ENCODE measurements around the gene C3orf70. TPM values are rescaled to one million over a fixed set of nuclear protein-coding genes. Genes with fewer than 3 reads are reported as not detected.
A peak's percentile ranks its signal among the peaks of the same experiment; 100 is the strongest.
"Not testable (repeated sequence)": the region's sequence is repeated elsewhere in the genome, so short reads cannot be mapped to it uniquely, and the experiment has no call there.

Gene C3orf70
- total RNA-seq, 1 donor from 2014 or later, result 30.6 TPM

DNA sequence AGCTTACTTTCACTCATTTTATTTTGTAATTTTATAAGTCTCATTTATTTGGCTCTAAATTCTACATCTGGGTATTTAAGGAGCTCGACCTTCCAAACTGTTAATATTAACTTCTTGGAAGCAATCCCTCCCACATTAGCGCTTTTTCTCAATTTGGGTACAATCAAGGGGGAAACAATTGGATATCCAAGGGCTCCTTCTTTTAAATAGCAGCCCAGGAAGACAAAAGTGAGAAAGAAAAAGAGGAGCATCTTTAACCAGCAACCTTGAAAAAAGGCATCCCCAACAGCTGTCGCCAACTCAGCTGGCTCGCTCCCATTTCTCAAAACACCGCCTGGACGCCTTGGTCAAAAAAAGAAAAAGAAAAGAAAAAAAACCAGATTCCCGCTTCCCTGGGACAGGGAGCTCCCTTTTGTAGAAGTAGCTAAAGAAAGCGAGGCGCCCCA, 873 bp downstream of the C3orf70 start:
- peak in 1 of 2 donors; percentile 20 for DNase-seq (ENCODE audit: low spot score in 2 of 2)
- no peak for FAIRE-seq

DNA sequence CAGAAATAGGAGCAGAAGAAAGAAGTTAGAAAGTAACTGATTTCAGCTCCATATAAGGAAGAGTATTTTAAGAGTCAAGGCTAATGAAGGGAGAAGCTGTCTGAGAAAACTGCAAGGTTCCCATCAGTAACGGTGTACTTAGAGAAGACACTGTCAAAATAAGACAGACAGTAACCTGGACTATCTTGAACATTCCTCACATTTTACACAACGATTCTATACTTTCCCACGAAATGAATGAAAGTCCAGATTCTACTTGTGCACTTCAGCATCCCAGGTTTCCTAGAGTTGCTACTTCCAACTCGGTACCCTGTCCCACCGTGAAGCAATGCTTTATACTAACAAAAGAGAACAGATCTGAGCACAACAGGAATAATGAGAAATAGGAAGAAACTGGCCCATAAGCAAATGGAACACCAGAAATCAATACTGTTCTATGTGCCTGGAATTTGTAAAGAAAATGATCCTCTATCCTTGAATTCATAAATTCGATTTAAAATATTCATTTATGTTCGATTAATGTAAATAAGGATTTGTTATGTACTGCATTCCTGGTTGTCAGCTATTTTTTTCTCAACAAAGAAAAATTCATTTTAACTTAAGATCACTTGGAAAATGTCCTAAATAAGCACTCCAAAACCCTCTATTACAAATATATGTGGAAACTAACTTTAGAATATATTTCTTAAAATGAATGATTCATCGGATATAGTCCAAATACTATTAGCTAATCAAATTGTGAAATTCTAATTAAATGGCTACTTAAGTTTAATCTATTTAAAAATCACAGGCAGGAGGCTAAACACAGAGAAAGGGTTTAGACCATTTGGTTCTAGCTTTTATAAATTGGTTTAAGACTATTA, 1.5 kb downstream of the C3orf70 start:
- DNase-seq (ENCODE audit: low spot score in 2 of 2) (no peak), FAIRE-seq (no peak)

DNA sequence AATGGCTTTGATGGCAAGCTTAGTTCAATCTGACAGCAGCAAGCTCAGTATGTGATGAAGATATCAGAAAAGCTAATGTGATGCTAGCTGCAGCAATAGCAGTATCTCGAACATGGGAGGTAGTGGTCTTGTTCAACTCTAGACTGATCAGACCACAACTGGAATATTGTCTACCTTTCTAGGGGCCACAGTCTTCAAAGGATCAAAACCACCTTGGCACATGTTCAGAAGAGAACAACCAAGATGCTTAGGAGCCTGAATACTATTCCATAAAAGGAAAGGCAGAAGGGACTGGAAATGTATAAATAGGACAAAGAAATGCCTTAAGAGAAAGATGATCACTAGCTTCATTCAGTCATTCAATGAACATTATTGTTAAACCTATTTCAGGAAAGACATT, 2.3 kb downstream of the C3orf70 start:
- FAIRE-seq, result no peak
- no peak for DNase-seq (ENCODE audit: low spot score in 2 of 2)

DNA sequence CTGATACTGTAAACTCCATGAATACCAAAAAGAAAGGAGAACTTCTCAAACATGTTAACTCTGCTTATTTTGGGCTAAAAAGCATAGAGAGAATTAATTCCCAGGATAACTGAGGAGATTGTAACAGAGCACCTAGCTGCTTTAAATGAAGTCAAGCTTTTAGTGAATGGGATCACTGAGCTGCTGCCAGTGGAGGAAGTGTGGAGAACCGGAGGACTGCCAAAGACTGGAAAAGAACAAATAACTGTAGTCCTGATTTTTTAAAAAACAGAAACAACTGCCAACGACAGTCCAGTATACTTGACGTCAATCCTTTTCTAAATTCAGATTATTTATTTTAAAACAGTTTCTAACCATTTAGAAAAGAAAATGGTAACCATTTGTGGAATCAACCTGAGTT, 3.3 kb downstream of the C3orf70 start:
- DNase-seq (ENCODE audit: low spot score in 2 of 2) (peak in 1 of 2 donors; percentile 20), FAIRE-seq (no peak)

DNA sequence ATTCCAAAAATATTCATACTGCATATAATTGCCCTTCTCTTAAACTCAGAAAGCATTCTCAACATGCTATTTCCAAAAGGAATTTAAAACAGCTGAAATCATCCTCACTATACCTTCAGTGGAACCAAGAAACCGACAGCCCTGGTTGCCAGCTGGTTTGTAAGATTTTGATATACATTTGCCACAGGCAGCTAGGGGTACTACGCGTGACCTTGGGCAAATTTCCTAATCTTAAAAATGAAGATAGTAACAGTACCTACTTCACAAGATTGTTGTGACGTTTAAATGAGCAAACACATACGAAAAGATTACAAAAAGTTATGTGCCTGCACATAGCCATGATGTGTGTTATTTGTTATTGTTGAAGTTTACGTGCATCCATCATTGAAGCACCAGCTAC, 7.3 kb downstream of the C3orf70 start:
- FAIRE-seq, result no peak
- DNase-seq (ENCODE audit: low spot score in 2 of 2), result no peak

DNA sequence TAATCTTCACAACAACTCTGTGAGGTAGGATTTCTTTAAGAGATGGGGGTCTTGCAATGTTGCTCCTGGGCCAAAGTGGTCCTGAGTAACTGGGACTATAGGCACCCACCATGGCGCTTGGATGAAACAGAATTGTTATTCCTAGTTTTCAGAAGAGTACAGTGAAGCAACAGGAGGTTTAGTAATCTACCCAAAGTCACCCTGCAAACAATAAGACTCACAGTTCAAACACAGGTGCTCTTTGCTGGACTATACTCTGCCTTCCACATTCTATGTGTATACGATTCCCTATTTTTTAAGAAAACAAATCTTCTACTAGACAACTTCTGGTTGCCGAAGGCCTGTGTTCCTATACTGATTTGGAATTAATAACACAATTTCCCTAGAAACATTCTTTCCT, 8.1 kb downstream of the C3orf70 start:
- no peak for FAIRE-seq
- DNase-seq (ENCODE audit: low spot score in 2 of 2), result no peak

DNA sequence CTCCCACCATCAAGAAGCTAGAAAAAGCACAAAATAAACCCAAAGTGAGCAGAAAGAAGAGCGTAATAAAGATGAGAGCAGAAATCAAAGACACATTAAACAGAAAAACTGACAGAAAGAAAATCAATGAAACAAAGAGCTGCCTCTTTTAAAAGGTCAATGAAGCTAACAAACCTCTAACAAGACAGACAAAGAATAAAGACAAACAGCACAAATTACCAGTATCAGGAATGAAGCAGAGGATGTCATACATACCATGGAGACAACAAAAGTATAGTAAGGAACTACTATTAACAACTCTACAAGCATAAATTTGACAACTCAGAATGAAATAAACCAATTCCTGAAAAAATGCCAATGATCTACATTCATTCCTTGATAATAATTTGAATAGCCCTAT, 15.0 kb downstream of the C3orf70 start:
- no peak for DNase-seq (ENCODE audit: low spot score in 2 of 2)
- FAIRE-seq, result no peak

DNA sequence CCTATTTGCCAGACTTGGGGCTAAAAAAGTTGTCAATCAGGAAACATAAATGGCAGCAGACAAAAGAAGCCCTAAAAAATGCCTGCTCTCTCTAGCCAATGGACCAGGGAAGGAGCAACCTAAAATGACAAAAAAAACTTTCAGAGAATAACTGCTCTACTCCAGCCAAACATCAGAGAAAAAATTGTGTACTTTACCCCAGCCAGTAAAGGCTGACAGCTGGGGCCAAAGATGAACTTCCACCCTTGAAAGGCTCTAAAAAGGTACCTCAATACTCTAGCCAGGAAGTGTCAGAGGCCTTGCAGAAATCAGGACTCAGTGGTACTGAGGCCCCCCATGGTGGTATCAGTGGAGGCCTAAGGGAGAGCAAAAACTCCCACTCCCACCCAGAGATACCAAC, 18.4 kb downstream of the C3orf70 start:
- no peak for DNase-seq (ENCODE audit: low spot score in 2 of 2)
- FAIRE-seq, result no peak

DNA sequence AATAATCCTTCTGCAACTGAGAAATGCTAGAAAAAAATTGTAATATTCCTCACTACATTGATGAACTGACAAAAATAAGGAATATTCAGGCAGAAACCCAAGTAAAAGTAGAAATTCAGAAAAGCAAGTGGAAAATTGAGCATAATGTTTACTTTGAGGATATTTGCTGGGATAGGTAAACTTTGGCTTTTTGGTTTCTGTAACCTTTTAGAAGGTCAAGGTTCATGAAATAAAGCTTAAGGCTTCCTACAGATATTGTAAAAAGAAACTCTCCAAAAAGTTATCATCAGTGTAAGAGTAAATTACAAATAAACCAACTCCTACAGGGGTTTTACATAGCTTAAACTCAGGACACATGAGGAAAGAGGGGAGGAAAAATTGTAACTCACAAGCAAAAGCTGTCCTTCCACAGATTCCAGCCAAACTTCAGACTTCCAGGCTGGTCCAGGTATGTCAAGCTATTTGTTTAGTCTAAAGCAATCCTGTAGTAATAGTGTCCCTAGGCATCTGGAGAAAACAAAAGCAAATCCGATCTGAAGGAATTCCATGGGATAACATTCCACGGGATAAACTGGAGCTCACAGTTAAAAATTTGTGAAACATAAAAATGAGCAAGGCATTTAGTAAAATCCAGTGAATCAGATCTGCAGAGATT, 21.1 kb downstream of the C3orf70 start:
- FAIRE-seq (no peak), DNase-seq (ENCODE audit: low spot score in 2 of 2) (no peak)

DNA sequence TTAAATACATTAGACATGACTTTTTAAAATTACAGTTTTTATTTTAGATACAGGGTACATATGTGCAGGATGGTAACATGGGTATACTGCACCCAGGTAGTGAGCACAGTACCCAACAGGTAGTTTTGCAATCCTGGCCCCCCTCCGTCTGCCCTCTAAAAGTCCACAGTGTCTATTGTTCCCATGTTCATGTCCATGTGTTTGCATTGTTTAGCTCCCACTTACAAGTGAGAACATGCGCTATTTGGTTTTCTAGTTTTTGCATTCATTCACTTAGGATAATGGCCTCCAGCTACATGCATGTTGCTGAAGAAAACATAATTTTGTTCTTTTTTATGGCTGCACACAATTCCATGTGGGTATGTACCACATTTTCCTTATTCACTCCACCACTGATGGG, 23.8 kb downstream of the C3orf70 start:
- DNase-seq (ENCODE audit: low spot score in 2 of 2), result no peak
- FAIRE-seq, result no peak

DNA sequence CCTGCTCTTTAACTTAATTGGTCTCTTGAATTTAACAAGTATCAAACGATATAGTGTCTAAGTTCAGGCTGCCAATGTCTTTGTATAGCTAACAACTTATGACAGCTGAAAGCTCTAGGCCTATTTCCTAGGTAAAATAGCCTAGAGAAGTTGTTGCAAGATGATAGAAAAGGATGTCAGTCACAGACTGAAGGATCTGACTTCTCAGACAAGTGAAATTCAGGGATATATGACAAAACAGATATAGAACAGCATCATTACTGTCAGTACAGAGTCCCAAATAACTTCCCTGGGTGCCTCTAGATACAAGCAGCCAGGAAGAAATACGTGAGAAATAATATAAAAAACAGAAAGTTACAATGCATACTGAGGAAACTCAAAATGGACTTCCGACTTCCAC, 26.7 kb downstream of the C3orf70 start:
- FAIRE-seq, result no peak

DNA sequence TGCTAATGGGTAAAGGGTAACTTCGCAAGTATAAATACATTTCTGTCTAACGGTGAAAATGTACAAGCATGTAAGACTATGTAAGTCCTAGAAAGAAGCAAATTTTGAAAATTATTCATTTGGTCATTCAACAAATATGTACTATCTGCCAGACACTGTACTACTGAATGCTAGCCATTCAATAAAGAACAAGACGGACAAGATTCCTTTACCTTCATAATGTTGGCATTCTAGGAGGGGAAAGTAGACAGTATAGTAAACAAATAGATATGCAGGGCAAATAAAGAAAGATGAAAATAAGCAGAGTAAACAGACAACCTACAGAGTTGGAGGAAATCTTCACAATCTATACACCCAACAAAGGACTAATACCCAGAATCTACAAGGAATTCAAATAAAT, 32.7 kb downstream of the C3orf70 start:
- DNase-seq (ENCODE audit: low spot score in 2 of 2) (no peak), FAIRE-seq (no peak)

More for the DNA sequence above, 26.7 kb downstream of the C3orf70 start:
- no peak for DNase-seq (ENCODE audit: low spot score in 2 of 2)

DNA sequence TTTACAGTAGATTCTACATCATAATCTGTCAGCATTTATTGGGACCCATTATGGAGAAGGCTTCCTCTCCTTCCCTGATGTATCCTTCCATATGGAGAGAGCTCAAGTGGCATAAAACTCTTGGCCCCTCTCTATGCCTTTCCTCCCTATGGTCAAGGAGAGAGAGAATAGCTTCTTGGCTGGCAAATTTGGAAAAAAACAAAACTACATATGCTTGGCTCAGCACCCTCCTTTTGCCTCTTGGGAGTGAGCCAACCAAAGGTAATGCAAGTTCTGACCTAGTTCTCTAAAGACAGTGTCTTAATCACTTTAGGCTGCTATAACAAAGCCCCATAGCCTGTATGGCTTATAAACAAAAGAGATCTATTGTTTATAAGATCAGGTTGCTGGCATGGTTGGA, 37.5 kb downstream of the C3orf70 start:
- DNase-seq (ENCODE audit: low spot score in 2 of 2) (no peak), FAIRE-seq (no peak)

DNA sequence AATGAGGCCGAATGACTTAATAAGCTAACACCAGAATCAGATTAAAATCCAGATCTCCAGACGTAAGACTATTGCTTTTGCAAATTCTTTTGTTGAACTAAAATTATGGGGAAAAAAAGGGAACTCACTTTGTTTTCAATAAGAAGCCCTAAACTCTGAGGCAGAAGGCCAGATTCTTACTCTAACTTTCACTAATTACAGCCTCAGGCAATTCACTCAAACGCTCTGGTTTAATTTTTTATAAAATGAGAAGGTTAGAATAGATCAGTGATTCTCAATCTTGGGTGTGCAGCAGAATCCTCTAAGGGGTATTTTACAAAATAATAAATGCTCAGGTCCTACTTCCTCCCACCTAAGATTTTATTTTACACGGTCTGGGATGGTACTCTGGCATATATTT, 38.1 kb downstream of the C3orf70 start:
- no peak for FAIRE-seq
- DNase-seq (ENCODE audit: low spot score in 2 of 2), result no peak

DNA sequence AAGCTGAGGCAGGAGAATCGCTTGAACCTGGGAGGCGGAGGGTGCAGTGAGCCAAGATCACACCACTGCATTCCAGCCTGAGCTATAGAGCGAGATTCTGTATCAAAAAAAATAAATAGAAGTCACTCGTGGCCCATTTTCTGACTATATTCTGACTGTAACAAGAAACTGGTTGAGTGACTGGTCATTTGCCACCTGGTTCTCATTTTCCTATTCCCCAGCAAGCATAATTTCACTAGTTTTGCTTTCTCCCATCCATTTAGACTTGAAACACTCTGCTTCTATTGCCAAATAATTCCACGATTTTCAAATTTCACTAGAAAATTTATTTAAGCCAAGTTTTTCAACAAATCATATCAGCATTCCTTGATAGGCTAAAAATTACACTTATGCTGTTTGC, 40.7 kb downstream of the C3orf70 start:
- DNase-seq (ENCODE audit: low spot score in 2 of 2), result no peak
- no peak for FAIRE-seq

DNA sequence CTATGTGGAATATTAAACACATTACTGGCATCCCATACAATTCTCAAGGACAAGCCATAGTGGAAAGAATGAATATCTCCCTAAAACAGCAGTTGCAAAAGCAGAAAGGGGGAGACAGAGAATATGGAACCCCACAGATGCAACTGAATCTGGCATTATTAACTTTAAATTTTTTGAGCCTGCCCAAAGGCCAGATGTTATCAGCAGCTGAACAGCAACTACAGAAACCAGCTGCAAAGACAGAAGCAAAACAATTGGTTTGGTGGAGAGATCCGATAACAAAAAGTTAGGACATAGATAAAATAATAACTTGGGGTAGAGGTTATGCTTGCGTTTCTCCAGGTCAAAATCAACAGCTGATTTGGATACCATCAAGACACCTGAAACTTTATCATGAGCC, 43.8 kb downstream of the C3orf70 start:
- FAIRE-seq; DNase-seq (ENCODE audit: low spot score in 2 of 2): not testable (repeated sequence)

DNA sequence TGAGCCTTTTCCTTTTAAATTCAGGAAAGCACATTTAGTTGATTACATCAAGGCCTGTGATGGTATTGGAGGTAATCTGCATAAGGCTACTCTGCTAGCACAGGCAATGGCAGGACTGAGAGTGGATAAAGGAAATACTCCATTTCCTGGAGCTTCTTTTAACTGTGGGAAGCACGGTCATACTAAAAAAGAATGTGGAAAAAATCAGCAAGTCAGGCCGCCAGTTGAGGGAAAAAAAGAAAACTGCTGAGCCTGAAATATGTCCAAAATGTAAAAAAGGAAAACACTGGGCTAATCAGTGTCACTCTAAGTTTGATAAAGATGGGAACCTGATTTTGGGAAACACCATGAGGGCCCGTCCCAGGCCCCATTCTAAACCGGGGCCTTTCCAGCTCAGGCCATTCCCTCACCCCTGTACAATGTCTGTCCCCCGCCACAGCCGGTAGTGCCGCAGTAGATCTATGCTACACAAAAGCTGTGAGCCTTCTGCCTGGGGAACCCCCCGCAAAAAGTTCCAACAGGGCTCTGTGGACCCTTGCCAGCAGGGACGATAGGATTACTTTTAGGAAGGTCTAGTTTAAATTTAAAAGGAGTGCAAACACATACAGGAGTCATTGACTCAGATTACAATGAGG, 46.5 kb downstream of the C3orf70 start:
- not testable (repeated sequence) for FAIRE-seq; DNase-seq (ENCODE audit: low spot score in 2 of 2)

DNA sequence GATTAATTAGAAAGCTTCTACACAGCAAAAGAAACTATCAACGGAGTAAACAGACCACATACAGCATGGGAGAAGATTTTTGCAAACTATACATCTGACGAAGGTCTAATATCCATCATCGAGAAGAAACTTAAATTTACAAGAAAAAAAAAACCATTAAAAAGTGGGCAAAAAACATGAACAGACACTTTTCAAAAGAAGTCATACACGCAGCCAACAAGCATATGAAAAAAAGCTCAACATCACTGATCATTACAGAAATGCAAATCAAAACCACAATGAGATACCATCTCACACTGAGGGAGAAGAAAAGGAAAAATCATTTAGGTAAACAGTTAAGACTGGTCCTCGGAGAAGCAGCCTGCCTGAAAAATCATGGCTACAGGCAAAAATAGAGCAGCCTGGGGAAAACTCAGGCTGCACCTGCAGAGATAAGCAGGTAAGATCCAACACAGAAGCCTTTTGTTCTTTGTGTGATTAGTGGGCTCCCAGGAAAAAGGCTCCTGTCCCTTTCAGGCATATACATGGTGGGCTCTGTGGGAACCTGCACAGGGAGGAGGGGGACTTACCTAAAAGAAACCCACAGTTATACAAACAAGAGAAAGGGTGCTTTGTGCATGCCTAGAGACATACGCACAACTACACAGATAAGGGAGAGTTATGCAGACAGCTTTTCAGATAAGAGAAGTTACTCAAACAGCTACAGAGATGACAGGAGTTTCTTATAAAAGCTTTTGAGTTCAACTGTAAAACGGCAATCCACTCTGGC, 49.3 kb downstream of the C3orf70 start:
- DNase-seq (ENCODE audit: low spot score in 2 of 2), result no peak
- no peak for FAIRE-seq

DNA sequence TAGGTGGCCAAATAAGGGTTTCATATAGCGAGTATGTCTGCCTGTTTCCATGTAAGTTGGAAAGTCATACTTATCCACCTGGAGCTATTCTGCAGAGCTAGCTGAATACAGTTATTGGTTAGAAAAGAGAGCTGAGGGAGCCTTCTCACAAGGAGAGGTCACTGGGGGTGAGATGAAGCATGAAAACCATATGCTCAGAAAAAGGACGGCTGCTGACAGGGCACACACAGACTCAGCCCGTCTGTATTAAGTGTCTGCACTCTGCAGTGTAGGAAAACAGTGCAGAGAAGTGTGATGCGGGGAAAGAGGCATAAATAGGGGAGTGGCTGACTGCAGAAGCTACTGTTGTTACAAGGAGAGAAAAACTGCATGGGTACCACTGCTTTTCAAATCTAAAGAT, 58.2 kb downstream of the C3orf70 start:
- FAIRE-seq (no peak), DNase-seq (ENCODE audit: low spot score in 2 of 2) (no peak)

DNA sequence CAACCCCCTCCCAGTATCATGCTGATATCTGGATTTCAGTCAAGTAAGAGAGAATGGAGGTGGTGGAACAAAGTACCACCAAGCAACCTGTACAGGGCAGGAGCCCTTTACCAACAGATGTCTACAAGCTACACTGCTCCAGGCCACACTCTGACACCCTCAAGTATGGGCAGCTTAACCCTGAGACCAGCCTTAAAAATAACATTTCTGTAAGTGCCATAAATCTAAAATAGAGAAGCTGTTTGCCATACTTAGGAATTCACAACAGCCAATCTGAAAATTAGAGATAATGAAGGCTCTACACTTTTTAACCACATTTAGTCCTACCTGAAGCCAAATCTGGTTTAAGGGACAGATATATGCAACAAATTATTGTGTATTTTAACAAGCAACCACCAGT, 59.7 kb downstream of the C3orf70 start:
- FAIRE-seq (no peak), DNase-seq (ENCODE audit: low spot score in 2 of 2) (no peak)

DNA sequence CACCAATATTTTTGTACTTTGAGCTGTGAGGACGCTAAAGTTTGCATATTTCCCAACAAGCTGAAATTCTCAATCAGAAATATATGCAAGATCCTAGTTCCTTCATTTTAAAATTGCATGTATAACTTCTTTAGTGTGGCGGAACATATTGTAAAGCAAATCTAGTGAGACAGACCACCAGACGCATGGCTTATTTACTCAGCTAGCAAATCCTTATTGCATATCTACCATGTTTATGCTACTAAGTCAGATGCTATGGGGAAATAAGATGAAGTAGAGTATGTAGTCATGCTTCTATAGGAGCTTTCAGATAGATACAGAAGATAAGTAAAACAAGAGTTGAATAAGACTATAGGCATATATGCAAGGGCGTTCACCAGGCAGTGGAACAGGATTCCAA, 62.0 kb downstream of the C3orf70 start:
- FAIRE-seq, result no peak

More for the DNA sequence above, 62.0 kb downstream of the C3orf70 start:
- no peak for DNase-seq (ENCODE audit: low spot score in 2 of 2)

Data from frontal cortex (tissue), 4 donors.